ENCODE results near the gene USP21. TPM values are rescaled to one million over a fixed set of nuclear protein-coding genes. Genes with fewer than 3 reads are reported as not detected.
A peak's percentile ranks its signal among the peaks of the same experiment; 100 is the strongest.

USP21 gene
- total and polyA plus RNA-seq, 2 of the 13 experiments (the other 11 are each of a cell fraction or from before 2014, with no cell fraction given): 10.1 to 33.1 TPM

DNA sequence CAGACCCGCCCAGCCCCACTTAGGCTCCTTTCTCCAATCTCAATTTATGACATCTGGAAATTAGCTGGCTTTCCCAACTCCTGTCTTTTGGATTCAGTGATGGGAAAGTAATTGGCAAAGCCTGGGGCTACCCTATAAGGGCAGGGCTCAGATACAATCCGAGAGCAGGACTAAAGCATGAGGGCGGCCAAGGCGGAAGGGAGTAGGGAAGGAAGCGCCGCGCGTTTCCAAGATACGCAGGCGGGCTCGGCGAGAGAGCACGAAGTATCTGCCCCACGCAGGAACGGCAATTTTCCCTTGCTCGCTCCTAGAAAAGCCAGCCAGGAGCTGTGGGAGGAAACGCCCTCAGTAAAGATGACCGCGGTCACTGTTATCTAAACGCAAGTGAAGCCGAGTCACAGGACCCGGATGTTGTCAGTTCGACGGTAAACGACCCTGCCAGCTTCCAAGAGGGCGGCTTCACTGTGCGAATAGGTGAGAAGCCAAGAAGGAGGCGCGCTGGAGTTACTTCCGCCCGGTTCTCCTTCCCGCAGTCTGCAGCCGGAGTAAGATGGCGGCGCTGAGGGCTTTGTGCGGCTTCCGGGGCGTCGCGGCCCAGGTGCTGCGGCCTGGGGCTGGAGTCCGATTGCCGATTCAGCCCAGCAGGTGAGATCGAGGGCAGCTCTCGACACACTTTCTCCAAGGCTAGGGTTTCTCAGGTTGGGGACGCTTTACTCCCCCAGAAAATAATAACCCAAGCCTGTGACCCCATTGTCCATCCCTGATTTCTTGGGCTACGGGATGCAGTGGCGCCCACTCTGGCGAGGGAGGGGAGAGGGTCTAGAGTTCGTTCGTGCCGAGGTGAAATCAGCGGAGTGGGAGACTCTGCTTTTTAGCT, 42.8 kb downstream of the USP21 start, which contains the start of gene NDUFS2 (continued):
- TF ChIP-seq TARDBP (CRISPR knock-in tag; IDR thresholded peaks at IDR 0.05) (peak; percentile 80), ZNF180 (CRISPR knock-in tag; IDR thresholded peaks at IDR 0.05; ENCODE audit: borderline replicate concordance, low read depth) (no peak), MAF1 (CRISPR knock-in tag; IDR thresholded peaks at IDR 0.05; ENCODE audit: borderline replicate concordance) (no peak), IRX3 (CRISPR knock-in tag; IDR thresholded peaks at IDR 0.05; ENCODE audit: borderline replicate concordance, low read depth) (peak; percentile 44; the same call in 1 of the 2 replicates), ZFP62 (CRISPR knock-in tag; IDR thresholded peaks at IDR 0.05) (no peak), WIZ (CRISPR knock-in tag; IDR thresholded peaks at IDR 0.05) (no peak; the same call in 1 of the 2 replicates), CC2D1A (CRISPR knock-in tag; IDR thresholded peaks at IDR 0.05) (no peak), ISL2 (CRISPR knock-in tag; IDR thresholded peaks at IDR 0.05) (0 out of 2 replicates have a peak, but pooled peaks have one; percentile 28), HHEX (CRISPR knock-in tag; IDR thresholded peaks at IDR 0.05) (no peak), ZNF558 (CRISPR knock-in tag; IDR thresholded peaks at IDR 0.05; ENCODE audit: borderline replicate concordance) (0 out of 2 replicates have a peak, but pooled peaks have one; percentile 6), ZFAT (CRISPR knock-in tag; conservative IDR thresholded peaks at IDR 0.05) (no peak), ZKSCAN8 (CRISPR knock-in tag; IDR thresholded peaks at IDR 0.05; ENCODE audit: borderline replicate concordance) (peak; percentile 56; the same call in 1 of the 2 replicates), PCBP2 (optimal IDR thresholded peaks at IDR 0.05; ENCODE audit: low read depth, low read length, poor library complexity, severe bottlenecking) (no peak), MAFG (CRISPR knock-in tag; IDR thresholded peaks at IDR 0.05) (no peak), KMT2A (CRISPR knock-in tag; IDR thresholded peaks at IDR 0.05) (no peak), ZNF460 (CRISPR knock-in tag; IDR thresholded peaks at IDR 0.05; ENCODE audit: borderline replicate concordance) (no peak), ZFP36 (IDR thresholded peaks at IDR 0.05; ENCODE audit: borderline replicate concordance, low read depth, low read length, partially characterized antibody) (no peak), TMF1 (CRISPR knock-in tag; IDR thresholded peaks at IDR 0.05; ENCODE audit: low read depth) (no peak; the same call in 1 of the 2 replicates)
- TF ChIP-seq, protein P1, sequence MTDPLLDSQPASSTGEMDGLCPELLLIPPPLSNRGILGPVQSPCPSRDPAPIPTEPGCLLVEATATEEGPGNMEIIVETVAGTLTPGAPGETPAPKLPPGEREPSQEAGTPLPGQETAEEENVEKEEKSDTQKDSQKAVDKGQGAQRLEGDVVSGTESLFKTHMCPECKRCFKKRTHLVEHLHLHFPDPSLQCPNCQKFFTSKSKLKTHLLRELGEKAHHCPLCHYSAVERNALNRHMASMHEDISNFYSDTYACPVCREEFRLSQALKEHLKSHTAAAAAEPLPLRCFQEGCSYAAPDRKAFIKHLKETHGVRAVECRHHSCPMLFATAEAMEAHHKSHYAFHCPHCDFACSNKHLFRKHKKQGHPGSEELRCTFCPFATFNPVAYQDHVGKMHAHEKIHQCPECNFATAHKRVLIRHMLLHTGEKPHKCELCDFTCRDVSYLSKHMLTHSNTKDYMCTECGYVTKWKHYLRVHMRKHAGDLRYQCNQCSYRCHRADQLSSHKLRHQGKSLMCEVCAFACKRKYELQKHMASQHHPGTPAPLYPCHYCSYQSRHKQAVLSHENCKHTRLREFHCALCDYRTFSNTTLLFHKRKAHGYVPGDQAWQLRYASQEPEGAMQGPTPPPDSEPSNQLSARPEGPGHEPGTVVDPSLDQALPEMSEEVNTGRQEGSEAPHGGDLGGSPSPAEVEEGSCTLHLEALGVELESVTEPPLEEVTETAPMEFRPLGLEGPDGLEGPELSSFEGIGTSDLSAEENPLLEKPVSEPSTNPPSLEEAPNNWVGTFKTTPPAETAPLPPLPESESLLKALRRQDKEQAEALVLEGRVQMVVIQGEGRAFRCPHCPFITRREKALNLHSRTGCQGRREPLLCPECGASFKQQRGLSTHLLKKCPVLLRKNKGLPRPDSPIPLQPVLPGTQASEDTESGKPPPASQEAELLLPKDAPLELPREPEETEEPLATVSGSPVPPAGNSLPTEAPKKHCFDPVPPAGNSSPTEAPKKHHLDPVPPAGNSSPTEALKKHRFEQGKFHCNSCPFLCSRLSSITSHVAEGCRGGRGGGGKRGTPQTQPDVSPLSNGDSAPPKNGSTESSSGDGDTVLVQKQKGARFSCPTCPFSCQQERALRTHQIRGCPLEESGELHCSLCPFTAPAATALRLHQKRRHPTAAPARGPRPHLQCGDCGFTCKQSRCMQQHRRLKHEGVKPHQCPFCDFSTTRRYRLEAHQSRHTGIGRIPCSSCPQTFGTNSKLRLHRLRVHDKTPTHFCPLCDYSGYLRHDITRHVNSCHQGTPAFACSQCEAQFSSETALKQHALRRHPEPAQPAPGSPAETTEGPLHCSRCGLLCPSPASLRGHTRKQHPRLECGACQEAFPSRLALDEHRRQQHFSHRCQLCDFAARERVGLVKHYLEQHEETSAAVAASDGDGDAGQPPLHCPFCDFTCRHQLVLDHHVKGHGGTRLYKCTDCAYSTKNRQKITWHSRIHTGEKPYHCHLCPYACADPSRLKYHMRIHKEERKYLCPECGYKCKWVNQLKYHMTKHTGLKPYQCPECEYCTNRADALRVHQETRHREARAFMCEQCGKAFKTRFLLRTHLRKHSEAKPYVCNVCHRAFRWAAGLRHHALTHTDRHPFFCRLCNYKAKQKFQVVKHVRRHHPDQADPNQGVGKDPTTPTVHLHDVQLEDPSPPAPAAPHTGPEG (CRISPR knock-in tag; IDR thresholded peaks at IDR 0.05): no peak
- TF ChIP-seq, protein P2, sequence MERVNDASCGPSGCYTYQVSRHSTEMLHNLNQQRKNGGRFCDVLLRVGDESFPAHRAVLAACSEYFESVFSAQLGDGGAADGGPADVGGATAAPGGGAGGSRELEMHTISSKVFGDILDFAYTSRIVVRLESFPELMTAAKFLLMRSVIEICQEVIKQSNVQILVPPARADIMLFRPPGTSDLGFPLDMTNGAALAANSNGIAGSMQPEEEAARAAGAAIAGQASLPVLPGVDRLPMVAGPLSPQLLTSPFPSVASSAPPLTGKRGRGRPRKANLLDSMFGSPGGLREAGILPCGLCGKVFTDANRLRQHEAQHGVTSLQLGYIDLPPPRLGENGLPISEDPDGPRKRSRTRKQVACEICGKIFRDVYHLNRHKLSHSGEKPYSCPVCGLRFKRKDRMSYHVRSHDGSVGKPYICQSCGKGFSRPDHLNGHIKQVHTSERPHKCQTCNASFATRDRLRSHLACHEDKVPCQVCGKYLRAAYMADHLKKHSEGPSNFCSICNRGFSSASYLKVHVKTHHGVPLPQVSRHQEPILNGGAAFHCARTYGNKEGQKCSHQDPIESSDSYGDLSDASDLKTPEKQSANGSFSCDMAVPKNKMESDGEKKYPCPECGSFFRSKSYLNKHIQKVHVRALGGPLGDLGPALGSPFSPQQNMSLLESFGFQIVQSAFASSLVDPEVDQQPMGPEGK (CRISPR knock-in tag; IDR thresholded peaks at IDR 0.05): no peak
- TF ChIP-seq, protein P3, sequence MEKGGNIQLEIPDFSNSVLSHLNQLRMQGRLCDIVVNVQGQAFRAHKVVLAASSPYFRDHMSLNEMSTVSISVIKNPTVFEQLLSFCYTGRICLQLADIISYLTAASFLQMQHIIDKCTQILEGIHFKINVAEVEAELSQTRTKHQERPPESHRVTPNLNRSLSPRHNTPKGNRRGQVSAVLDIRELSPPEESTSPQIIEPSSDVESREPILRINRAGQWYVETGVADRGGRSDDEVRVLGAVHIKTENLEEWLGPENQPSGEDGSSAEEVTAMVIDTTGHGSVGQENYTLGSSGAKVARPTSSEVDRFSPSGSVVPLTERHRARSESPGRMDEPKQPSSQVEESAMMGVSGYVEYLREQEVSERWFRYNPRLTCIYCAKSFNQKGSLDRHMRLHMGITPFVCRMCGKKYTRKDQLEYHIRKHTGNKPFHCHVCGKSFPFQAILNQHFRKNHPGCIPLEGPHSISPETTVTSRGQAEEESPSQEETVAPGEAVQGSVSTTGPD (CRISPR knock-in tag; IDR thresholded peaks at IDR 0.05): no peak
